CD4-positive, alpha-beta T cell treated with Interferon alpha-2 for 1 hour (primary cell): ENCODE data around the gene RGPD3.
"Not testable (repeated sequence)": the region's sequence is repeated elsewhere in the genome, so short reads cannot be mapped to it uniquely, and the experiment has no call there.

Experiments used
- DNase-seq, 2 donors: peaks; one replicate each; pipeline ENCODE4 v3.0.0-alpha.2; 2020 to 2022

Gene RGPD3

DNA sequence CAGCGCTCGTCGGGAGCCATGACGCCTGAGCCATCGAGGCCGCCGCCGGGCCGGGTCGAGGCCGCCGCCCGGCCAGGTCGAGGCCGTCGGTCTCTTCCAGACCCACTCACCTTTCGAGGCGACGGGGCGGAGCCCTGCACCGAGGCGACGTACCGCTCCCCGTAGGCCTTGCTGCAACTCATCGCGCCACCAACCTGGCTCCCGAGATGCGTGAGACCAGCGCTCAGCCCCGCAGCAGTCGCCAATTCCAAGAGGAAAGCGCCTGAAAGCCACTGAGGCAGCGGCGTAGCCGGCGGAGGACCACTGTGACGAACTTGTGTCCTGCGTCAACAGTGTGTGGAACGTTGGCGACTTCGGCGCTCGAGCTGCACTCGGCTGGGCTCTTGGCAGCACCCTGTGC, at the start of gene RGPD3:
RGPD3 (minus strand) TSS at position 307 of the 400 bp plus-strand sequence; CDS start at position 182, 125 bp downstream.
- not testable (repeated sequence) for DNase-seq

DNA sequence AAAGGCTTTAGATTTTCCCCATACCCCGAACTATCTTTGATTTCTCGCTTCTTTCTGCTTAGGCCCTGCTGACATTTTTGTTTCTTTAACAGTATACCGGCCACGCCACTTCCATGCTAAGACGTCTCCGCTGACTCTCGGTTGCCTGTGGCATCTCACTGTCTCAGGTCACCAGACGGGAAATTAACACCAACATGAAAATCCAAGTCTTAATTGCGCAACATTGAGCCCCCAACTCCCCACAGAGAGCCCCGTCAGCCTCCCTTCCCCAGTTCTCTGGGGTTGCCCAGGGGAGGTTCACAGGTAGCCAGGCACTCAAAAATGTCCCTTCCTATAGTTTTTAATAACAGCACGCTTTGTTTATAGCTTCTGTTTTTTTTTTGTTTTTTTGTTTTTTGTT, 49.1 kb upstream of the RGPD3 start:
- no peak for DNase-seq

GRCh38 chr2:106516864-106517263, 48.7 kb upstream of the RGPD3 start:
- DNase-seq, result no peak

- DNase-seq, result no peak
Measured at GRCh38 chr2:106516436-106516835, 48.2 kb upstream of the RGPD3 start.

DNA sequence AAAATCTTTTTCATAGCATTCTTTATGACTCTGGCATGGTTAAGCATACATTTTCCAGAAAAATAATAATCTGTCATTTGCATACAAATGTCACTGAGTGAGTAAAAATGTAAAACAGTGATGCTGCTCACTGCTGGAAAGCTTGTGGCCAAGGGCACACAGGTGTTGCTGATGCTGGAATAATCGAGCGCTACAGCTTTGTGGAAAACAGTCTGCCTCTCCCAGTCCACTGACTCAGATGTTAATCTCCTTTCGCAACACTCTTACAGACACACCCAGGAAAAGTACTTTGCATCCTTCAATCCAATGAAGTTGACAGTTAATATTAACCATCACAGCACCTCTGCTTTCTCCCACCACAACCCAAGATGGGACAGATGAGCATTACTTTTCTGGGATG, 46.6 kb upstream of the RGPD3 start:
- DNase-seq, result not testable (repeated sequence)

- DNase-seq, result not testable (repeated sequence)
Measured at GRCh38 chr2:106513391-106513790, 45.2 kb upstream of the RGPD3 start.

DNA sequence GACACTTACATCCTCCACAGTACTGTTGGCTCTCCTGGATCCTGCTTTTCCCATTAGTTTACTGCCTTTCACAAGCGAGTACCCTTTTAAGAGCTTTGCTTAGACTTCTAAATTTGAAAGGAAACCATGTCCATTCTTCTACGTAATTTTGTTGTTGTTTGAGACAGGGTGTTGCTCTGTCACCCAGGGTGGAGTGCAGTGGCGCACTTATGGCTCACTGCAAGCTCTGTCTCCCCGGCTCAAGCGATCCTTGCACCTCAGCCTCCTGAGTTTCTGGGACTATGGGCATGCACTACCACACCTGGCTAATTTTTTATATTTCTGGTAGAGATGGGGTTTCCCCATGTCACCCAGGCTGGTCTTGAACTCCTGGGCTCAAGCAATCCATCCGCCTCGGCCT, 43.7 kb upstream of the RGPD3 start:
- peak in 1 of 2 donors; percentile 13 for DNase-seq

- DNase-seq, result peak; percentile 18 to 77
Measured at GRCh38 chr2:106511476-106511901, 43.3 kb upstream of the RGPD3 start.

GRCh38 chr2:106510791-106511190, 42.6 kb upstream of the RGPD3 start:
- DNase-seq, result not testable (repeated sequence)

GRCh38 chr2:106509374-106509770, 41.2 kb upstream of the RGPD3 start:
- not testable (repeated sequence) for DNase-seq

DNA sequence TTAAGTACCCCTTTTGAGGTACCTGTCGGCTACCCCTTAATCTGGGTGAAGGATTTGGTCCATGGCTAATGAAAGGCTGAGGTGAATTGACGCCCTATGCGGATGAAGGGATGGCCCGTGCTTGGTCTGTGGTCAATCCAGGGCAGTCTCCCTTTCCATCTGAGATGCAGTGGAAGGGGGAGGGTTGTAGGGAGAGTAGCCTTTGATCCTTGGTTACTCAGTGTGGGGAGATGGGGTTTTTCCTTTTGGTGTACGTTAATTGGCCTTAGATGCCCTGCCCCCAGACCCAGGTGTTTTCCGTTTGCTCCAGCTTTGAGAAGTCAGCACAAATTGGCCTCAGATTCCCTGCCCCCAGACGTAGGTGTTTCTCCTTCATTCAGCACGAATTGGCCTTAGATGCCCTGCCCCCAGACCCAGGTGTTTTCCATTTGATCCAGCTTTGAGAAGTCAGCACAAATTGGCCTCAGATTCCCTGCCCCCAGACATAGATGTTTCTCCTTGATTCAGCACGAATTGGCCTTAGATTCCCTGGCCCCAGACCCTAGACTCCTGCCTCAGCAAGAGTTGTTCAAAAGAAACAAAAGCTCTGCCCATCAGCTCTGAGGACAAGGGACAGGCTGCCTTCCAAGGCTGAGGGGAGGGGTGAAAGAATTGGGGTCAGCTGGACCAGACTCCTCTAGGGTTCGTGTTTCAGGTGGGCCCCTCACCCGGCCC, 40.6 kb upstream of the RGPD3 start:
- not testable (repeated sequence) for DNase-seq

GRCh38 chr2:106506002-106506687, 37.9 kb upstream of the RGPD3 start:
- DNase-seq, result not testable (repeated sequence)

DNA sequence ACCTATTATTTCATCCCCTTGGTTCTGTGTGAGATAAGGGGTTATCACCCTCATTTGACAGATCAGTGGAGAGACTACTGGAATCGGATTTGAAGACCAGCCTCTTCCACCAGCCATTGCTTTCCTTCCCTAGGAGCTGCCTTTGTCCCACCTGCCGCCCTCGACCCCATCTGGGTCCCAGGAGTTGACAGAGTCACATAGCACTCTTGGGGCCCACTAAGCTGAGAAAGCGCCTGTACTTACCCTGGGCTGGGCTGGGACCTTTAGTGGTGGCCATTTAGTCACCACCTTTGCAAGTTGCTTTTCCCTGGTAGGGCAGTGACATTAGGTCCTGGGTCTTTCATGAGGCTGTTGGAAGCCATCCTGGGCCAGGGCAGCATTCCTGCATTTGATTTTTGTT, 36.6 kb upstream of the RGPD3 start:
- not testable (repeated sequence) for DNase-seq

GRCh38 chr2:106504192-106504591, 36.0 kb upstream of the RGPD3 start:
- not testable (repeated sequence) for DNase-seq

GRCh38 chr2:106502351-106502750, 34.1 kb upstream of the RGPD3 start:
- not testable (repeated sequence) for DNase-seq

GRCh38 chr2:106500350-106500749, 32.1 kb upstream of the RGPD3 start:
- DNase-seq, result not testable (repeated sequence)

DNA sequence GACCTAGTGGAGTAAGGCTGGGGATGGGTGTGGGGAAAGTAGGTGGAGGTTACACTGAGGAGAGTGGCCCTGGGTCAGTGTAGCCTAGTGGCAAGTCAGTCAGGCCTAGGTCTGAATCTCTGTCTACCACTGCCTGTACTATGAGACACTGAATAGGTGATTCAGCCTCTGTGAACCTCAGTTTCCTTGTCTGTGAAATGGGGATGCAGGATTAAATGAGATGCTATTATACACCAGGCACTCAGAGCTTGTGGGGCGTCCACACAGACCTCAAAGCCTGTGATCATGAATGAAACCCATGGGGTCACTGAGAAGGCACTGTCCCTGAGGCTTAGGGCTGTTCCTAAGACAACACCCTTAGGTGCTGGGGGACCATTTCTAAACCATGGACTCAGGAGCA, 30.3 kb upstream of the RGPD3 start:
- not testable (repeated sequence) for DNase-seq

DNA sequence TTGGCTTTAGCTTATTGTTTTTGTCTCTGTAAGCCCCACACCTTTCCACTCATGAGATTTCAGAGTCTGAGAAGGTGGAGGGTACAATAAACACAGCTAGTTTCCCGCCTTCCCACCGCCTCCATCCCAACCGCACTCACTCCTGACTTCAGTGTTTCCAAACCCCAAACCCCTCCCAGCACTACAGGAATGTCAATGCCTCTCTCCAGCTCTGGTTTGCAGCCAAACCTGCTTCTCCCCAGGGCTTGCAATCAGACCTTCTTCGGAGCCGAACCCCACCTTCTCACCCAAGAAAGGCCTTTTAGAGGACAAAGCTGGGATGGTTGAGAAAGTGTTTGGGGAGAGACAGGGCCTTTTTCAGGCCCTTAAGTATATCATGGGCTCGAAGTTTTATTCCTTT, 24.7 kb upstream of the RGPD3 start:
- DNase-seq, result not testable (repeated sequence)

- not testable (repeated sequence) for DNase-seq
Measured at GRCh38 chr2:106492399-106492798, 24.2 kb upstream of the RGPD3 start.

- DNase-seq, result not testable (repeated sequence)
Measured at GRCh38 chr2:106489701-106490100, 21.5 kb upstream of the RGPD3 start.

DNA sequence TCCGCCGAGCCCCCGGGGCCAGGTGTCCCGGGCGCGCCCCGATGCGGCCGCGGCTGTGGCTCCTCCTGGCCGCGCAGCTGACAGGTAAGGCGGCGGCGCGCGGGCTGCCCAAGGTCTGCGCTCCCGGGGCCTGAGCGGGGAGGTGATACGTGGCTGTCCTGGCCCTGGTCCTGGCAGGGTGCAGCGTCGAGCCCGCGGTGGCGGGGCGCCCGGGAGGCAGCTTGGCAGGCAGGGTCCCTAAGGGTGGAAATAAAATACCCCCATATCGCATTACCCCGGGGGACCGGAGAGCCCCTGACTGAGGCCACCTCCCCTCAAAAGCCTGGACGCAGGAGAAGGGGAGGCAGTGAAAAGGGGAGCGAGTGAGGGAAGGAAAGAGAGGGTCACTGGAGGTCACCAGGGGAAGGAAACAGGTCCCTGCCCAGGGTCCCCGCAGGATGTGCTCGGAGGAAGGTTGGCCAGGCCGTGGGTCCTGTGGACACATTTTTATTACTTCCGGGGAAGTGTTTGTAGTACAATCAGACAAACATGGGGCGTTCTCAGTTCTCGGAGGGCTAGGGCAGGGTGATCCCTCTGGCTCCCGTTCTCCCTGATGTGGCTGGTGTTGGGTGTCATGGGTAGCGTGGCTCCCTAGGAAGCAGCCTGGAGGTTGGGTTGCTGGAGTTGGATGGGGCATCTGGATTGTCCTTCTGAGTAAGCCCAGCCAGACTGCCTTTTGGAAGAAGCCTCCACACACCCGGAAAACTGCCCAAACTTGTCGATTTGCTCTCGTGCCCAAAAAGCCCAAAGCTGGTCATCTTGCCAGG, 19.4 kb upstream of the RGPD3 start:
- not testable (repeated sequence) for DNase-seq

DNA sequence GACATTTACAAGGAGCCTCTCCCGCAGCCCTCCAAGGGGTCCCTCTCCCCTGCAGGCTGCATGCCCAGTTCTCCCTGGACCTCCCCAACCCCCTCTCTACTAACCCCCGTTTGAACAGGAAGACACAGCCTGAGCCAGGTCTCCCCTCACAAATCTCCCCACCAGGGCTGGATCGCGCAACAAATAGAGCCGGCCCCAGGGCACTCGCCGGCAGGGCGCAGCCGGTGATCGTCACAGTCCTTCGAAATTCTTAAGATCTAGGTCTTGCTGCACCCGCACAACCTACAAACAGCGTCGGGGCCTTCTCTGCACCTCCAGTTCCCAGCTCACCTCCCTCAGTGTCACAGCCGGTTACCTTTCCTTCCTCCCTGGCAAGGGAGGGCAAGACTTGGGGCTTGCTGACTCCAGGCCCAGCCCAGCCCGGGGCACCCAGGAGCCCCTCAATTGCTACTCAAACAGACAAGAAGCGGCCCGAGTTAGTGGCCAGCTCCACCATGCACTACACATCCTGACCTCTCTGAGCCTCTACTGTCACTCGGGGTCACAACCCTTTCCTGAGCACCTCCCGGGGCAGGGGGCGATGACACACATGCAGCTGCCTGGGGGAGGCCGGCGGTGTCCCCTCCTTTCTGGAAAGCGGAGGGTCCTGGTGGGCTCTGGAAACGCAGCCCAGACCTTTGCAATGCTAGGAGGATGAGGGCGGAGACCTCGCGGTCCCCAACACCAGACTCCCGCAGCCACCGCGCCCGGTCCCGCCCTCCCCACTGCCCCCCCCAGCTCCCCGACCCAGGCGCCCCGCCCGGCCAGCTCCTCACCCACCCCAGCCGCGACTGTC, 18.6 kb upstream of the RGPD3 start, which contains the start of gene CD8B2:
CD8B2 (plus strand) TSS at position 814 of the 835 bp plus-strand sequence. CDS start 63 bp downstream, outside the sequence.
- DNase-seq, result peak in 1 of 2 donors; percentile 26
